Retinal pigment epithelial cell (primary cell): Measurements from ENCODE around the gene KCNT1.

Source experiments
- DNase-seq: peaks from one replicate; pipeline ENCODE4 v3.0.0-alpha.2; 2010; ENCODE audit warnings: low read depth
- H3K4me3 ChIP-seq: 2 replicates; pipeline ENCODE4 v1.5.1; 2011; ENCODE audit warnings: mild to moderate bottlenecking, low read length, control low read depth, moderate library complexity
- CTCF ChIP-seq: conservative IDR thresholded peaks from 2 replicates; pipeline ENCODE4 v1.5.1; 2011; ENCODE audit warnings: low read depth, low read length, control low read depth, inconsistent platforms

Gene KCNT1

GRCh38 chr9:135795391-135795790 lies 93.4 kb downstream of the KCNT1 start:
- TF ChIP-seq CTCF, result no peak
- no peak overlapping the region for H3K4me3 ChIP-seq
- no peak for DNase-seq

GRCh38 chr9:135796784-135797485 lies 95.0 kb downstream of the KCNT1 start:
- no peak overlapping the region for H3K4me3 ChIP-seq
- TF ChIP-seq CTCF, result no peak
- no peak for DNase-seq

GRCh38 chr9:135797507-135798262 lies 95.7 kb downstream of the KCNT1 start:
- no peak for DNase-seq
- H3K4me3 ChIP-seq, result no peak overlapping the region
- TF ChIP-seq CTCF, result peak; percentile 82

- no peak for DNase-seq
- TF ChIP-seq CTCF, result no peak
- H3K4me3 ChIP-seq, result no peak overlapping the region
Observed at GRCh38 chr9:135798263-135798585, 96.2 kb downstream of the KCNT1 start.

GRCh38 chr9:135799261-135799660 lies 97.3 kb downstream of the KCNT1 start:
- no peak for TF ChIP-seq CTCF
- H3K4me3 ChIP-seq, result no peak overlapping the region
- no peak for DNase-seq

- no peak for TF ChIP-seq CTCF
- no peak for DNase-seq
- H3K4me3 ChIP-seq, result no peak overlapping the region
Observed at GRCh38 chr9:135801070-135801469, 99.1 kb downstream of the KCNT1 start.

GRCh38 chr9:135802876-135803419 lies 101.0 kb downstream of the KCNT1 start:
- TF ChIP-seq CTCF, result no peak
- H3K4me3 ChIP-seq, result no peak overlapping the region
- DNase-seq, result no peak
